H54 (cell line): ENCODE measurements around the gene CREB1.

ENCODE experiments used
- DNase-seq: peaks from one replicate; pipeline ENCODE4 v3.0.0; 2011; ENCODE audit warnings: low spot score, mixed read lengths; ENCODE audit not compliant: insufficient read length
- FAIRE-seq: peaks from 3 replicates; lab custom pipeline; 2011; peaks lifted over from hg19 to GRCh38; lab: Jason Lieb, UNC
- POLR2A ChIP-seq: IDR thresholded peaks from 2 replicates; pipeline ENCODE4 v1.6.1; 2011; ENCODE audit warnings: low read depth, mild to moderate bottlenecking, low read length

CREB1 gene

GRCh38 chr2:207540431-207540830 lies 10.7 kb downstream of the CREB1 start:
- FAIRE-seq (no peak), DNase-seq (no peak)
- no peak for TF ChIP-seq POLR2A

- TF ChIP-seq POLR2A = no peak
- no peak for DNase-seq
- FAIRE-seq = peak; percentile 67
These were observed 12.2 kb downstream of the CREB1 start for GRCh38 chr2:207541933-207542332.

GRCh38 chr2:207543272-207543671 lies 13.5 kb downstream of the CREB1 start:
- no peak for FAIRE-seq
- DNase-seq = no peak
- TF ChIP-seq POLR2A = no peak

DNA sequence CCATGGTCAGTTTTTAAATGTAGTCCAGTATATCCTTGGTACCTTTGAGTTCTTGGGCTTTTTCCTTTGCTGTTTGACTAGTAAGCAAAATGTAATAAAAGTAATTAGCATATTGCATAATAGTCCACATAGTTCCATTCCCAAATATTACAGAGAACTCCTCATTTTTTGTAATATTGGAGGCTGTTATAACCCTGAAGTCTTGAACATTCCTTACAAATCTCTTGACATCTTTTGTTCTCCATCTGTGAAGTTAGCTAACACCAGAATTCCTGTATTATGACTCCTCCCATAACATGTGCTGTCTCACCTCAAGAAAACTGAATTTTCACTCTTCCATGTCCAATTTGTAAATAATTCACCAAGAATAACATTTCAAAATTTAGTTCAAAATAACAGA lies 17.1 kb downstream of the CREB1 start:
- no peak for FAIRE-seq
- TF ChIP-seq POLR2A = no peak
- DNase-seq = no peak

DNA sequence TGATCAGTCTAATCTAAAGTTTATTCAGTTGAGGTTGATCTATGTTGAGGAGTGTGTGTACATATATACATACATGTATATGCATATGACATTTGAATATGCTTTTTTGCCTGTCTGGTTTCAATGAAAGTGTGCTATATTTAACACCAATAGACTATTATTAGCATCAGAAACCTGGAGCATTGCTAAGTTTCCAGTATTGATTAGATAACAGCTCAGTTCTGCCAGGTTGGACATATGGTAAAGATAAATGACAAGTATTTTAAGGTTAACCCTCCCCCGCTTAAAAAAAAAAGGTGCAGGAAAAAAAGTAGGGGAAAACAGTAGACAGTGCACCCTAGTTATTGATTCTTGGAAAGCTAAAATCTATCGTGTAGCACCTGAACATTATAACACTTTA lies 19.4 kb downstream of the CREB1 start:
- TF ChIP-seq POLR2A = no peak
- FAIRE-seq = peak; percentile 74
- no peak for DNase-seq

DNA sequence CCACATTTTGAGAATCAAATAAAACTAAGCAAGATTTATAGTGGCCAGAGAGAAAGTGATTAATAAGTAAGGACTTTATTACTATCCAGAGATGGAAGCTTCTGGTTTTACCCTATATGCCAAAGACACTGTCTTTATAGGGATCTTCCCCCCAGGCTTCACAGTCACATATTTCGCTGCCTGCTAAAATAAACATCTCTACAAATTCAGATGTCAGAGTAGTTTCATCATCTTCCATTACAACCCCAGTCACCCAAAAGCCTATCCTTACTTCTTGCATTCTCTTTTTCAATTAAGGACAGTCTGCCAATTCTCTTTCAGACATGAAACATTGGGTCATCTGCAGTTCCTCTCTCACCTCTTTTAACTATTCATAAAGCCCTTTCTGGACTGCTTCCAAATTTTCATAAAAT lies 28.3 kb downstream of the CREB1 start:
- TF ChIP-seq POLR2A = no peak
- FAIRE-seq (peak; percentile 89), DNase-seq (no peak)

- DNase-seq = no peak
- peak; percentile 27 for FAIRE-seq
- no peak for TF ChIP-seq POLR2A
These were observed 31.8 kb downstream of the CREB1 start for GRCh38 chr2:207561386-207562080.

DNA sequence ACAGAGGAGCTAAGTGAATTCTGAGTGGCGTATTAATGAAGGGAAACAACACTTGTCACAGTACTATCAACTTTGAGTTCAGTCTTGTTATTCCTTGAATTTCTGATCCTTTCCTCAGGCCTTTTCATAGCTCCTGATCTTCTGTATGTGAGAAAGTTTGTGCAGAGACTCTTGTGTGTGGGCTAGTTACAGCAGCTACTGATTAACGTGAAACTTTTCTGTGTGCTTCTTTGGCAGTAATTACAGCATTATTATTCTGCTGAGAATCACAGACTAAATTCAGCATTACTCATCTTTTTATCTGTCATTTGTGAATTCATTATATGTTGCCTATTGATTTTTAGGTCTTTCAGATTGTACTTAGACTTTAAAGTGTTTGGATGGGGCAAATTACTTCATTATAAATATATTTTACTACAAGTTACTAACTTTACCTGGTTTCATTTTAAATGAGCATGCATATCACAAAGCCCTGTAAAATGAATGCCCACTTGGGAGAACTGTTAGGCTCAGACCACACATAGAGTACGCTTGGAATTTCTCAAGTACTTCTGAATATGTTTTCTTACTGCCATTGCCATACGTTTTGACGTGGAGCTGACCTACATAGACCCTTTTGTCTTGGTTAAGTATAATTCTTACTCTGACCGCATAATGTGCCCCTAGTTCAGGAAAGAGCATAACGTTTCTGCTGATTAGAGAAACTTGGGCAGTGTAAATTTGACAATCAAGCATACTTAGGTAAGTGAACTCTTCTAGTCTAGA lies 36.2 kb downstream of the CREB1 start:
- TF ChIP-seq POLR2A = no peak
- FAIRE-seq (peak; percentile 36), DNase-seq (no peak)

DNA sequence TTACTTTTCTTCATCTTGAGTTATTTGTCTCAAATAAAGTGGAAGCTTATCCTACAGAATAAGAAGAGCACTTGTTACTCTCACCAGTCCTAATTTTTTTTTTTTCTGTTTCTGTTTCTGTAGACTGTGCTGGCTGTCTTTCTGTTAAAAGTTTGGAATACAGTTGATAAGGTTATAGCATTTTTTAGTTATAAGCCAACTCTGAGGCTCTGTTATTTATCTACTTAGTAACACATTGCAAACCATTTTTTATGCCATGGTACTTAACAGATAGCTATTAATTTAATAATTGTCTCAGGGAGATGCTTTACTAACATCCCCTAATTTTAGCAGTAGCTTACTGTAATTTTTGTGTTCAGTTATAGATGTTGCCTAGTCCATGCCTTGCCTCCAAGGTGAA lies 37.9 kb downstream of the CREB1 start:
- no peak for TF ChIP-seq POLR2A
- no peak for DNase-seq
- FAIRE-seq = no peak

DNA sequence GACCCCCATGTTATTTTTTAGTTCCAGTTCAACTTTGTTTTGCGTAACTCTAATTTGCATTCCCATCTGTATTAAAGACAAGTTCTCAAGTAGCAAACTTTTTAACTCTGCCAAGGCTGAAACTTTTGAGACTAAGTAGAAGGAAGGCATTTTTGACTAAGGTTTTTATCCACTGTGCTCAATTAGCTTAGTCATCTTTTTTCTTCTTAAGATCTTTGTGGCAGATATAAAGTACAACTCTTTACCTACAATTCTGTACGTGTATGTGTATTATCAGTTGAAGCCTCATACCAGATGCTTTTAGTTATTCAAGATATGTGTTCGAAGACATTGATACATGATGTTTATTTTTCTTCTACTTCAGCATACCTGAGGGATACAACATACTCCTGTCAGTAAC lies 41.6 kb downstream of the CREB1 start:
- TF ChIP-seq POLR2A = no peak
- DNase-seq = no peak
- FAIRE-seq = no peak

DNA sequence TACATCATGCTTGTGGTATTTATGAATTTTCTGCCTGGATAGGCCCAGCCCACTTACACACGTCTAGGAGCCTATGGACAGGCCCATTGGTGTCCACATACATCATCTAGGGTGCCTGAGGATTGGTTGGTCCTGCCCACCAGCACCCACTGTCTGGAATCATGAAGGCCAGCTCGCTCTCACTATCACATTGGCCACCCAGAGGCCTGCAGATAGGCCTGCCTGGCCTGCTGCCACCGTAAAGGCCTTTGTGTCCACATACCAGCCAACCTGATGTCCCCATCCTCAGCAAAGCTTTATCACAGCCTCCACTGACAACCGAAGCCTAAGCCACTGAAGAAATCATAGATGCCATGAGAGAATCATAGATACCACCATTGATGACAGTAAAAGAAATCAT lies 55.2 kb downstream of the CREB1 start:
- no peak for TF ChIP-seq POLR2A
- FAIRE-seq (no peak), DNase-seq (no peak)

DNA sequence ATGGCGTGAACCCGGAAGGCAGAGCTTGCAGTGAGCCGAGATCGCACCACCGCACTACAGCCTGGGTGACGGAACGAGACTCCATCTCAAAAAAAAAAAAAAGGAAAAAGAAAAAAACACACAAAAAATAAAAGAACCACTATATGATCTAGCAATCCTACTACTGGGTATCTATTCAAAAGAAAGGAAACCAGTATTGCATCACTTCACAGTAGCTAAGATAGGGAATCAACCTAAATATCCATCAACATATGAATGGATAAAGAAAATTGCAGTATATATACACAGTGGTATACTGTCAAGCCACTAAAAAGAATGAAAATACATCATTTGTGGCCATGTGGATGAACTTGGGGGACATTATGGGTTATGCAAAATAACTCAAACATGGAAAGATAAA lies 57.5 kb downstream of the CREB1 start:
- no peak for TF ChIP-seq POLR2A
- FAIRE-seq = no peak
- no peak for DNase-seq

GRCh38 chr2:207589143-207589542 lies 59.4 kb downstream of the CREB1 start:
- DNase-seq = no peak
- TF ChIP-seq POLR2A = no peak
- FAIRE-seq = no peak

GRCh38 chr2:207593277-207593676 lies 63.5 kb downstream of the CREB1 start:
- FAIRE-seq (no peak), DNase-seq (no peak)
- TF ChIP-seq POLR2A = no peak

DNA sequence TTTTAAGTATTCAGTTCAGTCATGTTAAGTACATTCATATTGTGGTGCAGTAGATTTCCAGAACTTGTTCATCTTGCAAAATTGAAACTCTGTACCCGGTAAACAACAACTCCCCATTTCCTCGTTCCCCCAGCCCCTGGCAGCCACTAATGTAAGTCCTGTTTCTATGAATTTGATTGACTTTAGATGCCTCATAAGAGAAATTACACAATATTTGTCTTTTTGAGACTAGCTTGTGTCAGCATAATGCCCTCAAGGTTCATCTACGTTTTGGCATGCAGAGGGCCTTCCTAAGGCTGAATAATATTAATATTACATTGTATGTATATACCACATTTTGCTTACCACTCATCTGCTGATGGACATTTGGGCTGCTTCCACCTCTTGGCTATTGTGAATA lies 64.5 kb downstream of the CREB1 start:
- TF ChIP-seq POLR2A = no peak
- no peak for DNase-seq
- no peak for FAIRE-seq
